Stomach (tissue), 4 donors: ENCODE measurements around the gene KANTR.

Experiments
- CTCF ChIP-seq, 7 experiments: fragments of 450-650 bp in 4 of 7; fragments of 200-600 bp in 3 of 7; sonication (generic) in 3 of 7; IDR thresholded peaks; one replicate each; pipeline ENCODE4 v1.5.1; 2016 to 2019; ENCODE audit warnings: antibody characterized with exemption in 7 of 7, control low read depth in 2 of 7, mild to moderate bottlenecking in 1 of 7
- EP300 ChIP-seq: sonication (generic); formaldehyde crosslinking; IDR thresholded peaks from one replicate; pipeline ENCODE4 v1.6.1; 2017; ENCODE audit warnings: antibody characterized with exemption
- POLR2A ChIP-seq, 4 donors: fragments of 450-650 bp; IDR thresholded peaks; one replicate each; pipeline ENCODE4 v1.6.1; 2016; ENCODE audit warnings: antibody characterized with exemption in 4 of 4, control low read depth in 2 of 4, mild to moderate bottlenecking in 1 of 4, moderate library complexity in 1 of 4
- POLR2AphosphoS5 ChIP-seq, 3 donors: sonication (generic); formaldehyde crosslinking; IDR thresholded peaks; one replicate each; pipeline ENCODE4 v1.6.1; 2016; ENCODE audit warnings: antibody characterized with exemption in 3 of 3

GRCh38 chrX:53084863-53085262 is 9.1 kb upstream of the KANTR start:
- TF ChIP-seq CTCF (IDR thresholded peaks at IDR 0.05), result no peak
- no peak for TF ChIP-seq EP300
- TF ChIP-seq POLR2A (IDR thresholded peaks at IDR 0.05), result no peak
- TF ChIP-seq POLR2AphosphoS5 (IDR thresholded peaks at IDR 0.05), result no peak
